Measurements from ENCODE around the gene PLCH1.

Gene PLCH1

GRCh38 chr3:155488671-155489070, 256.2 kb downstream of the PLCH1 start:
- H3K9me3 ChIP-seq (ENCODE audit: control insufficient read depth, insufficient read depth, low read length): no peaks in the 10 kb centered on the region
- no peaks in the 10 kb centered on the region for H3F3A ChIP-seq (ENCODE audit: control insufficient read depth, insufficient read depth)
- no peak for TF ChIP-seq EZH2phosphoT487 (IDR thresholded peaks at IDR 0.05; ENCODE audit: borderline replicate concordance, low read length)
- TF ChIP-seq, protein P1, sequence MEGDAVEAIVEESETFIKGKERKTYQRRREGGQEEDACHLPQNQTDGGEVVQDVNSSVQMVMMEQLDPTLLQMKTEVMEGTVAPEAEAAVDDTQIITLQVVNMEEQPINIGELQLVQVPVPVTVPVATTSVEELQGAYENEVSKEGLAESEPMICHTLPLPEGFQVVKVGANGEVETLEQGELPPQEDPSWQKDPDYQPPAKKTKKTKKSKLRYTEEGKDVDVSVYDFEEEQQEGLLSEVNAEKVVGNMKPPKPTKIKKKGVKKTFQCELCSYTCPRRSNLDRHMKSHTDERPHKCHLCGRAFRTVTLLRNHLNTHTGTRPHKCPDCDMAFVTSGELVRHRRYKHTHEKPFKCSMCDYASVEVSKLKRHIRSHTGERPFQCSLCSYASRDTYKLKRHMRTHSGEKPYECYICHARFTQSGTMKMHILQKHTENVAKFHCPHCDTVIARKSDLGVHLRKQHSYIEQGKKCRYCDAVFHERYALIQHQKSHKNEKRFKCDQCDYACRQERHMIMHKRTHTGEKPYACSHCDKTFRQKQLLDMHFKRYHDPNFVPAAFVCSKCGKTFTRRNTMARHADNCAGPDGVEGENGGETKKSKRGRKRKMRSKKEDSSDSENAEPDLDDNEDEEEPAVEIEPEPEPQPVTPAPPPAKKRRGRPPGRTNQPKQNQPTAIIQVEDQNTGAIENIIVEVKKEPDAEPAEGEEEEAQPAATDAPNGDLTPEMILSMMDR (IDR thresholded peaks at IDR 0.05; ENCODE audit: low read depth, low read length, poor library complexity, severe bottlenecking): no peak
- H3K27me3 ChIP-seq (ENCODE audit: control insufficient read depth, low read length): no peaks in the 10 kb centered on the region
- no peaks in the 10 kb centered on the region for H4K20me1 ChIP-seq (ENCODE audit: control insufficient read depth, insufficient read depth, low read depth, low read length)
- H3K27ac ChIP-seq (ENCODE audit: low read depth, low read length): no peak overlapping the region
- peaks cover 2% of the 10 kb centered on the region for H3K4me1 ChIP-seq (ENCODE audit: control insufficient read depth, low read length)
- no peaks in the 10 kb centered on the region for H3K36me3 ChIP-seq (ENCODE audit: control insufficient read depth, low read length)
- no peak overlapping the region for H3K4me2 ChIP-seq (ENCODE audit: low read length)
- no peak overlapping the region for H3K4me3 ChIP-seq (ENCODE audit: low read length)
- H3K9me2 ChIP-seq (replicated peaks; ENCODE audit: control insufficient read depth, low read length): no peaks in the 10 kb centered on the region
- H3K79me2 ChIP-seq (ENCODE audit: control insufficient read depth, low read length): no peaks in the 10 kb centered on the region

DNA sequence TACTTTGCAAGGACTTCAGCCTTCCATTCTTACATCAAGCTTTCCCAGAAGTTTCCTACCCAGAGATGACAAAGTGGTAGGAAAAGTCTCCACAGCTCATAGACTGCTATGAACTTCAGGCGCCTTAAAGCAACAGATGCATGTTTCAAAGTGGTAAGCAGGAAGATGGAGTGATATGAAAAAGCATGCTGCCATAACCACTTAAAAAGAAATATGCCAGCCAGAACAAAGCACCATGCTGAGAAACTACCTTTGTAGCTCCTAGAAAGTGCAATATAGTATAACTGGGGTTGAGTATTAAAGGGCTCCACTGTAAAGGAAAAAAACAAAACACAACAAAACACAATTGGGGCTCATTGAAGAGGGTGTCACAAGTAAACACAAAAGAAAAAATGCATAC, 259.0 kb downstream of the PLCH1 start:
- Histone ChIP-seq H3K4me1 (ENCODE audit: control insufficient read depth, low read length) (no peaks in the 10 kb centered on the region), H4K20me1 (ENCODE audit: control insufficient read depth, insufficient read depth, low read depth, low read length) (no peaks in the 10 kb centered on the region)

GRCh38 chr3:155481591-155481990, 263.3 kb downstream of the PLCH1 start:
- no peak overlapping the region for H3K4me3 ChIP-seq (ENCODE audit: low read length)
- no peak overlapping the region for H3K4me2 ChIP-seq (ENCODE audit: low read length)
- no peaks in the 10 kb centered on the region; the same call in 1 of the 2 replicates for H3K27me3 ChIP-seq (ENCODE audit: control insufficient read depth, low read length)
- no peak for TF ChIP-seq EZH2phosphoT487 (IDR thresholded peaks at IDR 0.05; ENCODE audit: borderline replicate concordance, low read length)
- H3K79me2 ChIP-seq (ENCODE audit: control insufficient read depth, low read length): no peaks in the 10 kb centered on the region
- no peaks in the 10 kb centered on the region for H3K4me1 ChIP-seq (ENCODE audit: control insufficient read depth, low read length)
- H3K9me2 ChIP-seq (replicated peaks; ENCODE audit: control insufficient read depth, low read length): no peaks in the 10 kb centered on the region
- H3F3A ChIP-seq (ENCODE audit: control insufficient read depth, insufficient read depth): no peaks in the 10 kb centered on the region
- H3K9me3 ChIP-seq (ENCODE audit: control insufficient read depth, insufficient read depth, low read length): no peaks in the 10 kb centered on the region
- H3K36me3 ChIP-seq (ENCODE audit: control insufficient read depth, low read length): no peaks in the 10 kb centered on the region
- H3K27ac ChIP-seq (ENCODE audit: low read depth, low read length): no peak overlapping the region
- no peaks in the 10 kb centered on the region for H4K20me1 ChIP-seq (ENCODE audit: control insufficient read depth, insufficient read depth, low read depth, low read length)

More for the DNA sequence above, 259.0 kb downstream of the PLCH1 start:
- no peak overlapping the region for H3K27ac ChIP-seq (ENCODE audit: low read depth, low read length)
- H3F3A ChIP-seq (ENCODE audit: control insufficient read depth, insufficient read depth): no peaks in the 10 kb centered on the region
- no peaks in the 10 kb centered on the region for H3K27me3 ChIP-seq (ENCODE audit: control insufficient read depth, low read length)
- H3K4me3 ChIP-seq (ENCODE audit: low read length): no peak overlapping the region
- no peak overlapping the region for H3K4me2 ChIP-seq (ENCODE audit: low read length)
- H3K36me3 ChIP-seq (ENCODE audit: control insufficient read depth, low read length): no peaks in the 10 kb centered on the region
- no peaks in the 10 kb centered on the region for H3K9me2 ChIP-seq (replicated peaks; ENCODE audit: control insufficient read depth, low read length)
- H3K79me2 ChIP-seq (ENCODE audit: control insufficient read depth, low read length): no peaks in the 10 kb centered on the region
- TF ChIP-seq EZH2phosphoT487 (IDR thresholded peaks at IDR 0.05; ENCODE audit: borderline replicate concordance, low read length): no peak
- TF ChIP-seq, protein P1 (IDR thresholded peaks at IDR 0.05; ENCODE audit: low read depth, low read length, poor library complexity, severe bottlenecking): no peak
- no peaks in the 10 kb centered on the region for H3K9me3 ChIP-seq (ENCODE audit: control insufficient read depth, insufficient read depth, low read length)

GRCh38 chr3:155481089-155481488, 263.8 kb downstream of the PLCH1 start:
- Histone ChIP-seq H3K27ac (ENCODE audit: low read depth, low read length) (no peak overlapping the region), H3K9me2 (replicated peaks; ENCODE audit: control insufficient read depth, low read length) (no peaks in the 10 kb centered on the region), H3K36me3 (ENCODE audit: control insufficient read depth, low read length) (no peaks in the 10 kb centered on the region), H3K4me3 (ENCODE audit: low read length) (no peak overlapping the region), H3K4me2 (ENCODE audit: low read length) (no peak overlapping the region), H3F3A (ENCODE audit: control insufficient read depth, insufficient read depth) (no peaks in the 10 kb centered on the region), H4K20me1 (ENCODE audit: control insufficient read depth, insufficient read depth, low read depth, low read length) (no peaks in the 10 kb centered on the region), H3K9me3 (ENCODE audit: control insufficient read depth, insufficient read depth, low read length) (no peaks in the 10 kb centered on the region), H3K27me3 (ENCODE audit: control insufficient read depth, low read length) (no peaks in the 10 kb centered on the region; the same call in 1 of the 2 replicates), H3K4me1 (ENCODE audit: control insufficient read depth, low read length) (no peaks in the 10 kb centered on the region), H3K79me2 (ENCODE audit: control insufficient read depth, low read length) (no peaks in the 10 kb centered on the region)
- TF ChIP-seq, protein P1 (IDR thresholded peaks at IDR 0.05; ENCODE audit: low read depth, low read length, poor library complexity, severe bottlenecking): no peak
- TF ChIP-seq EZH2phosphoT487 (IDR thresholded peaks at IDR 0.05; ENCODE audit: borderline replicate concordance, low read length): no peak
